PC-3 (cell line): Measurements from ENCODE around the gene CSK. TPM values are rescaled to one million over a fixed set of nuclear protein-coding genes. Genes with fewer than 3 reads are reported as not detected.

Experiments used
- ATAC-seq: fragments of 200-7000 bp; cut with Tn5 transposase; 2 replicates; pipeline ENCODE4 v1.9.1; 2020; ENCODE audit warnings: mild to moderate bottlenecking, moderate library complexity
- BruUV-seq: library from RNA; stranded (reverse); fragments of 400-500 nt; replicated peaks from 2 replicates; lab custom pipeline; 2021; lab: Mats Ljungman, UMichigan
- CTCF ChIA-PET: fragments of 300-600 bp; sonication (Branson Sonifier 250); formaldehyde crosslinking; loops from one replicate; lab custom pipeline; 2022; ENCODE audit warnings: antibody characterized with exemption; lab: Charles Lee
- POLR2A ChIA-PET: fragments of 300-600 bp; sonication (Branson Sonifier 250); formaldehyde crosslinking; loops from one replicate; lab custom pipeline; 2022; ENCODE audit warnings: antibody characterized with exemption; ENCODE audit not compliant: unreplicated experiment; lab: Charles Lee
- DNase-seq: peaks from one replicate; pipeline ENCODE4 v3.0.0-alpha.2; 2015
- H2AFZ ChIP-seq: fragments of 300-600 bp; sonication (generic); 2 replicates; pipeline ENCODE4 v1.6.0; 2016; ENCODE audit warnings: antibody characterized with exemption, low read length
- H3F3A ChIP-seq: fragments of 300-600 bp; sonication (generic); one replicate; pipeline ENCODE4 v1.6.0; 2017; ENCODE audit warnings: antibody characterized with exemption, low read length, control low read depth, mild to moderate bottlenecking; ENCODE audit not compliant: unreplicated experiment
- H3K27ac ChIP-seq: fragments of 300-600 bp; sonication (generic); 2 replicates; pipeline ENCODE4 v1.5.1; 2016; ENCODE audit warnings: mild to moderate bottlenecking, low read length
- H3K27me3 ChIP-seq: fragments of 300-600 bp; sonication (generic); 2 replicates; pipeline ENCODE4 v1.6.1; 2016; ENCODE audit warnings: low read length, mixed read lengths
- H3K36me3 ChIP-seq: fragments of 300-600 bp; sonication (generic); 2 replicates; pipeline ENCODE4 v1.6.1; 2016; ENCODE audit warnings: low read depth, mixed run types, low read length, mixed read lengths
- H3K4me1 ChIP-seq: fragments of 300-600 bp; sonication (generic); 2 replicates; pipeline ENCODE4 v1.5.1; 2016; ENCODE audit warnings: low read length; ENCODE audit not compliant: insufficient read depth
- H3K4me2 ChIP-seq: fragments of 300-600 bp; sonication (generic); 2 replicates; pipeline ENCODE4 v1.6.0; 2016; ENCODE audit warnings: low read length
- H3K4me3 ChIP-seq: fragments of 300-600 bp; sonication (generic); 2 replicates; pipeline ENCODE4 v1.5.1; 2016; ENCODE audit warnings: mild to moderate bottlenecking, low read length, mixed read lengths
- H3K79me2 ChIP-seq: fragments of 300-600 bp; sonication (generic); 2 replicates; pipeline ENCODE4 v1.6.1; 2017; ENCODE audit warnings: low read length, mixed read lengths
- H3K9ac ChIP-seq: fragments of 300-600 bp; sonication (generic); 2 replicates; pipeline ENCODE4 v1.6.0; 2016; ENCODE audit warnings: mild to moderate bottlenecking, low read length
- H3K9me2 ChIP-seq: fragments of 300-600 bp; sonication (generic); replicated peaks from 2 replicates; pipeline ENCODE4 v1.6.1; 2016; ENCODE audit warnings: mixed run types, low read length, mixed read lengths
- H3K9me3 ChIP-seq: fragments of 300-600 bp; sonication (generic); 2 replicates; pipeline ENCODE4 v1.6.1; 2016; ENCODE audit warnings: low read length, mixed read lengths
- H4K20me1 ChIP-seq: fragments of 300-600 bp; sonication (generic); 2 replicates; pipeline ENCODE4 v1.6.1; 2016; ENCODE audit warnings: low read length, mixed read lengths
- EZH2 ChIP-seq: fragments of 300-600 bp; sonication (generic); IDR thresholded peaks from one replicate; pipeline ENCODE4 v1.6.1; 2017; ENCODE audit warnings: antibody characterized with exemption, mild to moderate bottlenecking, low read length; ENCODE audit not compliant: unreplicated experiment
- EZH2phosphoT487 ChIP-seq: fragments of 300-600 bp; sonication (generic); IDR thresholded peaks from 2 replicates; pipeline ENCODE4 v1.6.1; 2018; ENCODE audit warnings: mild to moderate bottlenecking, antibody characterized with exemption, low read length, borderline replicate concordance
- intact Hi-C: fragments of 100-400 bp; cut with micrococcal nuclease; formaldehyde crosslinking; loops from 2 replicates; pipeline ENCODE4 v1.9.0; 2023
- total RNA-seq: library from RNA; depleted of rRNA; stranded (reverse); fragments of >200 nt; gene quantifications from 2 replicates; pipeline ENCODE4 v1.2.3, GENCODE V29; 2014
- TF ChIP-seq, protein P1 (sequence below): fragments of 300-600 bp; sonication (generic); conservative IDR thresholded peaks from 2 replicates; pipeline ENCODE4 v1.5.1; 2017; ENCODE audit warnings: antibody characterized with exemption, low read depth, mild to moderate bottlenecking, low read length

The CSK gene
- total RNA-seq, 1 experiment from 2014 or later = 38.0 TPM

DNA sequence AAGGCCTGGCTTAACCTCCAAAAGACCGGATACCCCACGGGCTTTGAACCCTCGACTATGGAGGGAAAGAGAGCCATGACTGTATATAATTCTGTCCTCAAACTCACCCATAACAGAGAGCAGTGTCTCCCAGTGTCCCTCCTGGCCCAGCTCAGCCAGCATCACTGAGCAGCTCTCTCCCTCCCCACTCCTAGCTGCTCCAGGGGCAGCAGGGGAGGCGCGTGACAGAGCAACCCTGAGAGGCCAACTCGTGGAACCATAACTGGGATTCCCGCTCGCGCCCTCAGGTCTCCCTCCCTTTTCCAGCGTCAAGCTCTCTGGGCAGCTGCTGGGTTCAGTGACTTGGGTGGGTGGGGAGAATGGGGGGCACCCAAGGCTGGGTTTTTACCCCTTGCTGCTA is 44.0 kb downstream of the CSK start:
- no peak for ATAC-seq
- Histone ChIP-seq H3K9ac (no peak overlapping the region), H3K79me2 (no peaks in the 10 kb centered on the region), H3K9me3 (no peaks in the 10 kb centered on the region), H3K27ac (no peak overlapping the region), H3F3A (no peaks in the 10 kb centered on the region), H4K20me1 (no peaks in the 10 kb centered on the region), H3K4me3 (no peak overlapping the region), H3K36me3 (no peaks in the 10 kb centered on the region), H3K4me2 (no peak overlapping the region), H3K9me2 (no peaks in the 10 kb centered on the region), H3K4me1 (peaks cover 20% of the 10 kb centered on the region), H2AFZ (no peak overlapping the region), H3K27me3 (no peaks in the 10 kb centered on the region)
- intact Hi-C loops = no loop called here
- BruUV-seq = no TSS peak
- no peak for DNase-seq
- CTCF ChIA-PET = no interaction called here
- TF ChIP-seq, protein P1, sequence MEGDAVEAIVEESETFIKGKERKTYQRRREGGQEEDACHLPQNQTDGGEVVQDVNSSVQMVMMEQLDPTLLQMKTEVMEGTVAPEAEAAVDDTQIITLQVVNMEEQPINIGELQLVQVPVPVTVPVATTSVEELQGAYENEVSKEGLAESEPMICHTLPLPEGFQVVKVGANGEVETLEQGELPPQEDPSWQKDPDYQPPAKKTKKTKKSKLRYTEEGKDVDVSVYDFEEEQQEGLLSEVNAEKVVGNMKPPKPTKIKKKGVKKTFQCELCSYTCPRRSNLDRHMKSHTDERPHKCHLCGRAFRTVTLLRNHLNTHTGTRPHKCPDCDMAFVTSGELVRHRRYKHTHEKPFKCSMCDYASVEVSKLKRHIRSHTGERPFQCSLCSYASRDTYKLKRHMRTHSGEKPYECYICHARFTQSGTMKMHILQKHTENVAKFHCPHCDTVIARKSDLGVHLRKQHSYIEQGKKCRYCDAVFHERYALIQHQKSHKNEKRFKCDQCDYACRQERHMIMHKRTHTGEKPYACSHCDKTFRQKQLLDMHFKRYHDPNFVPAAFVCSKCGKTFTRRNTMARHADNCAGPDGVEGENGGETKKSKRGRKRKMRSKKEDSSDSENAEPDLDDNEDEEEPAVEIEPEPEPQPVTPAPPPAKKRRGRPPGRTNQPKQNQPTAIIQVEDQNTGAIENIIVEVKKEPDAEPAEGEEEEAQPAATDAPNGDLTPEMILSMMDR = no peak
- POLR2A ChIA-PET = no interaction called here

DNA sequence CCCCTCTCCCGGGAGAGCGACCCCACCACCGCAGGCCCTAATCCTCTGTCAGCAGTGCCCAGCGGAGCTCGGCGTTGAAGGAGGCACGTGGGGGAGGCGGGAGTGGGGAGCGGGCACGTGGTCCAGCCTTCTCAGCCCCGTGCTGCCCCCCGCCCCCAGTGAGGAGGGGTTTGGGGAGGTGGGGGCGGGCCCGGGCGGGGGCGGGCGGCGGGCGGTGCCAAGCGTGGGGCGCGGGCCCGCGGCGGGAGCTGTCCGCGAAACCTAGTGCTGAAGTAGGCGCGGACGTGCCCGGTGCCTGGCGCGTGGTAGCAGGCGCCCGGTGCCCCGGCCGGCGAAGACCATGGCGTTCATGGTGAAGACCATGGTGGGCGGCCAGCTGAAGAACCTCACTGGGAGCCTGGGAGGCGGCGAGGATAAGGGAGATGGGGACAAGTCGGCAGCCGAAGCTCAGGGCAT is 44.5 kb downstream of the CSK start, which contains the start of gene CPLX3:
Gene CPLX3 (plus strand): TSS at position 264 of the 456 bp plus-strand sequence. CDS start 77 bp downstream, at position 341.
- POLR2A ChIA-PET = no interaction called here
- Histone ChIP-seq H3K4me2 (no peak within 1 kb of the TSS), H3K27ac (no peak within 1 kb of the TSS), H3K9me2 (no peaks in the 10 kb centered on the region), H3F3A (no peaks in the 10 kb centered on the region), H3K4me1 (peaks cover 20% of the 10 kb centered on the region), H4K20me1 (no peaks in the 10 kb centered on the region), H3K9ac (no peak within 1 kb of the TSS), H3K9me3 (no peaks in the 10 kb centered on the region), H3K79me2 (no peaks in the 10 kb centered on the region), H3K36me3 (no peaks in the 10 kb centered on the region), H2AFZ (no peak within 1 kb of the TSS), H3K4me3 (no peak within 1 kb of the TSS), H3K27me3 (no peaks in the 10 kb centered on the region)
- ATAC-seq = no peak
- CTCF ChIA-PET = no interaction called here
- intact Hi-C loops = no loop called here
- BruUV-seq = no TSS peak
- TF ChIP-seq EZH2 (no peak), EZH2phosphoT487 (no peak)
- TF ChIP-seq, protein P1 = no peak
- DNase-seq = no peak

DNA sequence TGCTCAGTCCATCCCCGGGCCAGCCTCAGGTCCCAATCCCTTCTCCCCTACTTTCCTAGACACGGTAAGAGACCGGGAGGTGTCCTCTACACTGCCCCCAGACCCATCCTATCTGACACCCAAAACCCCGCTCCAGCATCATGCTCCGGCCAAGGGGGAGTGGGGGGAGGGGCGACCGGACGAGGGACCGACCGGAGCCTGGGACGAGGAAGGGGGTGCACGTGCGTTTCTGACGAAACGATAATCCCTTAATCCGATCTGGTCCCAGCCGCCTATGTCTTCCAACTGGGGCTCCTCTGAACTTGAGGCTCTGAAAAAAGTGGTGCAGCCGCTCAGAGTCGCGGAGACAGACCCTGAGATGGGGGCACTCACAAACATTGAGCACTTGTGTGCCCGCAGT is 45.0 kb downstream of the CSK start:
- Histone ChIP-seq H3K27me3 (no peaks in the 10 kb centered on the region), H3K4me3 (no peak overlapping the region), H3K9me3 (no peaks in the 10 kb centered on the region), H4K20me1 (no peaks in the 10 kb centered on the region), H3K27ac (no peak overlapping the region), H3K4me2 (no peak overlapping the region), H3K4me1 (peaks cover 20% of the 10 kb centered on the region), H3K9ac (no peak overlapping the region), H3K9me2 (no peaks in the 10 kb centered on the region), H3F3A (no peaks in the 10 kb centered on the region), H3K36me3 (no peaks in the 10 kb centered on the region), H3K79me2 (no peaks in the 10 kb centered on the region), H2AFZ (no peak overlapping the region)
- ATAC-seq = no peak
- CTCF ChIA-PET = no interaction called here
- no peak for TF ChIP-seq EZH2phosphoT487
- TF ChIP-seq, protein P1 = no peak
- no peak for TF ChIP-seq EZH2
- POLR2A ChIA-PET = no interaction called here
- intact Hi-C loops = no loop called here
- no peak for DNase-seq
- no TSS peak for BruUV-seq
